HCT116 (cell line): ENCODE results near the gene SPPL2B. TPM values are rescaled to one million over a fixed set of nuclear protein-coding genes. Genes with fewer than 3 reads are reported as not detected.

ENCODE experiments used
- ATAC-seq: fragments of 200-7000 bp; cut with Tn5 transposase; 2 replicates; pipeline ENCODE4 v1.9.1; 2020; ENCODE audit warnings: mild to moderate bottlenecking, moderate library complexity
- BruUV-seq: library from RNA; stranded (reverse); fragments of 400-500 nt; replicated peaks from 2 replicates; lab custom pipeline; 2021; lab: Mats Ljungman, UMichigan
- CTCF ChIA-PET: fragments of 300-600 bp; sonication (Branson Sonifier 250); formaldehyde crosslinking; loops from one replicate; lab custom pipeline; 2021; ENCODE audit warnings: antibody characterized with exemption; lab: Charles Lee
- POLR2A ChIA-PET: fragments of 300-600, 350-600 bp; sonication (Branson Sonifier 250); formaldehyde crosslinking; loops from one replicate; lab custom pipeline; 2021; ENCODE audit warnings: antibody characterized with exemption; lab: Charles Lee
- RAD21 ChIA-PET, 2 experiments: fragments of 300-600 bp; sonication (Branson Sonifier 250); formaldehyde crosslinking; loops; one replicate each; lab custom pipeline; 2023; ENCODE audit warnings: low total read pairs in 2 of 2; ENCODE audit not compliant: uncharacterized antibody in 2 of 2, unreplicated experiment in 2 of 2, low non-redundant PET in 1 of 2; lab: Charles Lee
- DNase-seq: peaks from one replicate; pipeline ENCODE4 v3.0.0-alpha.2; 2010; ENCODE audit warnings: low read depth, low spot score
- H2AFZ ChIP-seq: fragments of 200-600 bp; shearing (Covaris generic), sonication (generic); 2 replicates; pipeline ENCODE4 v1.6.1; 2017; ENCODE audit warnings: low read depth, mixed run types, mixed read lengths, antibody characterized with exemption, low read length; ENCODE audit not compliant: poor library complexity, severe bottlenecking
- H3K27ac ChIP-seq: 2 replicates; pipeline ENCODE4 v1.5.1; 2012; ENCODE audit warnings: low read depth, low read length
- H3K27me3 ChIP-seq: fragments of 200-600 bp; sonication (generic); 2 replicates; pipeline ENCODE4 v1.6.1; 2016; ENCODE audit warnings: mixed run types, low read length, mixed read lengths; ENCODE audit not compliant: insufficient read depth
- H3K36me3 ChIP-seq, 2 experiments: fragments of 200-500 bp in 1 of 2; fragments of 200-600 bp in 1 of 2; sonication (Bioruptor generic) in 1 of 2; sonication (generic) in 1 of 2; 2 replicates each; pipeline versions ENCODE4 v1.5.1 to v1.6.1; 2014 to 2016; ENCODE audit warnings: low read length in 2 of 2, inconsistent platforms in 1 of 2, mixed read lengths in 1 of 2, mixed run types in 1 of 2; ENCODE audit not compliant: insufficient read depth in 2 of 2, control insufficient read depth in 1 of 2
- H3K4me1 ChIP-seq, 2 experiments: fragments of 200-600 bp in 1 of 2; sonication (generic) in 1 of 2; 2 replicates each; pipeline versions ENCODE4 v1.5.1 to v1.6.1; 2012 to 2017; ENCODE audit warnings: low read length in 2 of 2, inconsistent platforms in 1 of 2, mild to moderate bottlenecking in 1 of 2, mixed read lengths in 1 of 2, mixed run types in 1 of 2, moderate library complexity in 1 of 2; ENCODE audit not compliant: insufficient read depth in 2 of 2, control insufficient read depth in 1 of 2
- H3K4me2 ChIP-seq: fragments of 200-600 bp; sonication (generic); 2 replicates; pipeline ENCODE4 v1.6.1; 2017; ENCODE audit warnings: mixed run types, low read length, mixed read lengths
- H3K4me3 ChIP-seq, 2 experiments: fragments of 200-600 bp in 1 of 2; sonication (generic) in 1 of 2; replicated peaks in 1 of 2; 2 replicates each; pipeline ENCODE4 v1.5.1; 2011 to 2016; ENCODE audit warnings: low read length in 2 of 2, control low read depth in 1 of 2, low read depth in 1 of 2, mild to moderate bottlenecking in 1 of 2, mixed read lengths in 1 of 2, mixed run types in 1 of 2
- H3K79me2 ChIP-seq: fragments of 200-600 bp; sonication (generic); 2 replicates; pipeline ENCODE4 v1.6.1; 2017; ENCODE audit warnings: mild to moderate bottlenecking, mixed run types, low read length, moderate library complexity, mixed read lengths; ENCODE audit not compliant: insufficient read depth
- H3K9ac ChIP-seq: fragments of 200-600 bp; sonication (generic); 2 replicates; pipeline ENCODE4 v1.6.1; 2016; ENCODE audit warnings: low read length, mixed read lengths
- H3K9me2 ChIP-seq: fragments of 200-600 bp; sonication (generic), shearing (Covaris generic); 2 replicates; pipeline ENCODE4 v1.6.1; 2017; ENCODE audit warnings: mixed run types, mild to moderate bottlenecking, moderate library complexity; ENCODE audit not compliant: insufficient read depth
- H3K9me3 ChIP-seq, 2 experiments: fragments of 200-500 bp in 1 of 2; fragments of 200-600 bp in 1 of 2; sonication (Bioruptor generic) in 1 of 2; sonication (generic) in 1 of 2; 2 replicates each; pipeline ENCODE4 v1.6.1; 2014 to 2017; ENCODE audit warnings: low read length in 2 of 2, mixed read lengths in 2 of 2, inconsistent platforms in 1 of 2, low read depth in 1 of 2, mild to moderate bottlenecking in 1 of 2, mixed run types in 1 of 2, moderate library complexity in 1 of 2; ENCODE audit not compliant: control insufficient read depth in 1 of 2, insufficient read depth in 1 of 2
- H4K20me1 ChIP-seq: fragments of 200-600 bp; sonication (generic), shearing (Covaris generic); 2 replicates; pipeline ENCODE4 v1.6.1; 2017; ENCODE audit warnings: mixed run types, mild to moderate bottlenecking, moderate library complexity; ENCODE audit not compliant: insufficient read depth
- ATF3 ChIP-seq: IDR thresholded peaks from 2 replicates; pipeline ENCODE4 v1.6.1; 2012
- CBX3 ChIP-seq: IDR thresholded peaks from 2 replicates; pipeline ENCODE4 v1.6.1; 2012; ENCODE audit warnings: low read depth
- CEBPB ChIP-seq: IDR thresholded peaks from 2 replicates; pipeline ENCODE4 v1.6.1; 2012; ENCODE audit warnings: low read depth
- ELF1 ChIP-seq: IDR thresholded peaks from 2 replicates; pipeline ENCODE4 v1.6.1; 2012; ENCODE audit warnings: low read depth, borderline replicate concordance
- JUND ChIP-seq: IDR thresholded peaks from 2 replicates; pipeline ENCODE4 v1.6.1; 2012
- POLR2AphosphoS5 ChIP-seq: IDR thresholded peaks from 2 replicates; pipeline ENCODE4 v1.6.1; 2011; ENCODE audit warnings: mild to moderate bottlenecking, low read depth, low read length, moderate library complexity
- RAD21 ChIP-seq: IDR thresholded peaks from 2 replicates; pipeline ENCODE4 v1.6.1; 2012; ENCODE audit warnings: low read depth, mild to moderate bottlenecking
- REST ChIP-seq: IDR thresholded peaks from 2 replicates; pipeline ENCODE4 v1.6.1; 2012; ENCODE audit warnings: low read depth
- SIN3A ChIP-seq: IDR thresholded peaks from 2 replicates; pipeline ENCODE4 v1.6.1; 2012; ENCODE audit warnings: low read depth
- SP1 ChIP-seq: IDR thresholded peaks from 2 replicates; pipeline ENCODE4 v1.6.1; 2012; ENCODE audit warnings: low read depth
- TCF7L2 ChIP-seq: IDR thresholded peaks from 2 replicates; pipeline ENCODE4 v1.7.0; 2011; ENCODE audit warnings: borderline replicate concordance, inconsistent platforms; ENCODE audit not compliant: insufficient read depth, insufficient read length; ENCODE audit errors: extremely low read depth
- ZNF274 ChIP-seq: fragments of 200-500 bp; sonication (Bioruptor generic); IDR thresholded peaks from 2 replicates; pipeline ENCODE4 v1.6.1; 2014; ENCODE audit warnings: mild to moderate bottlenecking, low read depth, low read length, inconsistent platforms
- intact Hi-C: fragments of 100-400 bp; cut with micrococcal nuclease; formaldehyde crosslinking; loops from 2 replicates; pipeline ENCODE4 v1.10.0; 2022
- total RNA-seq: library from RNA; stranded (reverse); gene quantifications from one replicate; pipeline ENCODE4 v1.2.1, GENCODE V29; 2021; ENCODE audit not compliant: unreplicated experiment

Gene SPPL2B
- total RNA-seq, 1 experiment from 2014 or later, result 83.1 TPM

GRCh38 chr19:2323707-2324106, 4.8 kb upstream of the SPPL2B start:
- intact Hi-C loops, result no loop called here
- no peaks in the 10 kb centered on the region for H3K9me3 ChIP-seq
- no peak overlapping the region for H3K4me3 ChIP-seq
- no peak overlapping the region for H3K4me2 ChIP-seq
- CTCF ChIA-PET, result no interaction called here
- H2AFZ ChIP-seq, result no peak overlapping the region
- no TSS peak for BruUV-seq
- RAD21 ChIA-PET, result no interaction called here
- H3K27me3 ChIP-seq, result no peaks in the 10 kb centered on the region
- H3K9me2 ChIP-seq, result no peaks in the 10 kb centered on the region
- no peak for ATAC-seq
- TF ChIP-seq ZNF274 (no peak), SP1 (no peak), SIN3A (no peak), CEBPB (no peak), JUND (no peak), CBX3 (no peak), TCF7L2 (no peak), ATF3 (no peak), ELF1 (no peak), REST (no peak), RAD21 (no peak), POLR2AphosphoS5 (no peak)
- TF ChIP-seq, all 23 proteins: peak for 0
- peaks cover 9% of the 10 kb centered on the region in 2 experiments; a peak in 3 of 4 replicates for H3K4me1 ChIP-seq
- H3K9ac ChIP-seq, result no peak overlapping the region
- peaks cover 36% of the 10 kb centered on the region for H3K79me2 ChIP-seq
- H3K36me3 ChIP-seq, result peaks cover 5 to 6% of the 10 kb centered on the region in 2 experiments; a peak in 2 of 4 replicates
- no peaks in the 10 kb centered on the region for H4K20me1 ChIP-seq
- POLR2A ChIA-PET, result no interaction called here
- no peak for DNase-seq
- H3K27ac ChIP-seq, result no peak overlapping the region
